Testis (tissue), 3 donors: ENCODE results near the gene NXNL1. TPM values are rescaled to one million over a fixed set of nuclear protein-coding genes. Genes with fewer than 3 reads are reported as not detected.

Source experiments
- DNase-seq: peaks from one replicate; pipeline ENCODE4 v3.0.0-alpha.2; 2019
- H3K27ac ChIP-seq, 2 donors: fragments of 200-600 bp; sonication (generic); one replicate each; pipeline ENCODE4 v1.5.1; 2019
- H3K27me3 ChIP-seq: fragments of 200-600 bp; sonication (generic); one replicate; pipeline ENCODE4 v1.5.1; 2019
- H3K36me3 ChIP-seq: fragments of 200-600 bp; sonication (generic); one replicate; pipeline ENCODE4 v1.5.1; 2017; ENCODE audit warnings: low read depth; ENCODE audit errors: missing control alignments
- H3K4me1 ChIP-seq: fragments of 200-600 bp; sonication (generic); one replicate; pipeline ENCODE4 v1.5.1; 2019
- H3K4me3 ChIP-seq, 2 donors: fragments of 200-600 bp; sonication (generic); one replicate each; pipeline ENCODE4 v1.5.1; 2017 to 2019
- H3K9me3 ChIP-seq: fragments of 200-600 bp; sonication (generic); one replicate; pipeline ENCODE4 v1.5.1; 2017
- CTCF ChIP-seq, 3 experiments: fragments of 450-650 bp in 2 of 3; fragments of 200-600 bp in 1 of 3; sonication (generic) in 1 of 3; IDR thresholded peaks; one replicate each; pipeline ENCODE4 v1.5.1; 2016 to 2019; ENCODE audit warnings: antibody characterized with exemption in 3 of 3, mild to moderate bottlenecking in 2 of 3, moderate library complexity in 1 of 3
- POLR2A ChIP-seq: fragments of 450-650 bp; IDR thresholded peaks from one replicate; pipeline ENCODE4 v1.6.1; 2017; ENCODE audit warnings: antibody characterized with exemption, mild to moderate bottlenecking, moderate library complexity
- WGBS, 2 donors: methylation state at CpG; one replicate each; pipeline ENCODE4 v1.1.5; 2018; 5-methylcytosine and 5-hydroxymethylcytosine counted together
- intact Hi-C: fragments of 100-400 bp; cut with DNase I; formaldehyde crosslinking; loops from one replicate; pipeline ENCODE4 v1.15.1; 2023; ENCODE audit warnings: low total_unique reads
- polyA plus RNA-seq: library from polyadenylated mRNA; stranded (reverse); fragments of 350-450 nt; fragmentation: Illumina TruSeq; extraction: RNeasy Lipid Tissue Mini Kit (QIAGEN cat#74804); gene quantifications from one replicate; pipeline ENCODE4 v1.2.3, GENCODE V29; 2014; ENCODE audit warnings: low read depth, low replicate concordance; ENCODE audit not compliant: insufficient read depth
- total RNA-seq, 2 donors: library from RNA; depleted of rRNA; stranded (reverse); fragments of >200 nt; gene quantifications; one replicate each; pipeline ENCODE4 v1.2.3, GENCODE V29; 2016

NXNL1 gene
- total and polyA plus RNA-seq, 3 donors from 2014 or later, result 0.87 TPM; not detected in 2

DNA sequence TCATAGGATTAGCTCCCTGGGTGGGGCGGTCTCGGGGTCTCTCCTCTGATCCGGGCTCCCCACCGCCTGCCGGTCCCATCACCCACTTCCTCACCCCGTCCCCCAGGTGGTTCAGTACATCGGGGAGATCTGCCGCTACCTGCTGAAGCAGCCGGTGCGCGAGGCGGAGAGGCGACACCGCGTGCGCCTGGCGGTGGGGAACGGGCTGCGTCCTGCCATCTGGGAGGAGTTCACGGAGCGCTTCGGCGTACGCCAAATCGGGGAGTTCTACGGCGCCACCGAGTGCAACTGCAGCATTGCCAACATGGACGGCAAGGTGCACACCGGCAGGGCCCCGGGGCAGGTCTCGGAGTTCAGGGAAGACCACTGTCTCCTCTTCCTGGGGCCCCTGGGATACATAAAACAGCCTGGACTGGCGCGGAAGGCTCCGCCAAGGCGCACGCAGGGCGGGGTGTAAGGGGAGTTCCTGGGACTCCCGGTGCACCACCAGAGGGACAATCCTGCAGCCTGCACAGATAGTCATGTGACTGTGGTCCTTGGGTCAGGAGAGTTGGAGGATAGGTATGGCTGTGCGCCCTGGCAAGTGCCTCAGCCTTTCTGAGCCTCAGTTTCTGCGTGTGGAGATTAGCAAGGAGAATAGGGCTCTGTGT lies 36.5 kb upstream of the NXNL1 start:
- peak overlapping the region in 1 of 2 donors; percentile 7 for H3K27ac ChIP-seq
- H3K27me3 ChIP-seq, result no peaks in the 10 kb centered on the region
- intact Hi-C loops, result no loop called here
- H3K9me3 ChIP-seq, result no peaks in the 10 kb centered on the region
- WGBS, 2 donors, result 42 to 61% methylated on average over 5 to 41 of the region's 41 CpGs
- H3K4me3 ChIP-seq, result no peak overlapping the region
- TF ChIP-seq CTCF (IDR thresholded peaks at IDR 0.05) (no peak), POLR2A (no peak)
- no peak for DNase-seq
- peaks cover 35% of the 10 kb centered on the region for H3K4me1 ChIP-seq
- no peaks in the 10 kb centered on the region for H3K36me3 ChIP-seq

DNA sequence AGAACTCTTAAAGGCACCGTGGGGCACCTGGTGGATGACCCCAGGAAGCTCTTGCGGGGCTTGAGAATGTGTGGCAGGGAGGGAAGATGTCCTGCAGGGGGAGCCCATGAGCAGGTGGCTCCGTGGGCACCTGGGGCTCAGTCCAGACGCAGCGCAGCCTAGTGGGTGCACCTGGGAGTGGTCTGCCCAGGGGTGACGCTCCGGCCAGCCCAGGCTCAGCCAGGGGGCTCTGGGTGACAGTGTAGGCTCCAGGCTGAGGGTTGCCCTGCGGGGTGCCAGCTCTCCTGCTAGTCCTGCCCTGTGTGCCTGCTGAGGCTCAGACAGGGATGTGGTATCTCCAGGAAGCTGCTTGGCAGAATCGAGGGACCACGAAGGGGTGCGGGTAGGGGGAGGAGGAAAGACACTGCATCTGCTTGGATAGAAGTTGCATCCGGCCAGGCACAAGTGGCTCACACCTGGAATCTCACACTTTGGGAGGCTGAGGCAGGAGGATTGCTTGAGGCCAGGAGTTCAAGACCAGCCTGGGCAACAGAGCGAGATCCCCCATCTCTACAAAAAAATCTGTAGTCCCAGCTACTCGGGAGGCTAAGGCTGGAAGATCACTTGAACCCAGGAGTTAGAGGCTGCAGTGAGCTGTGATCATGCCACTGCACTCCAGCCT lies 35.7 kb upstream of the NXNL1 start:
- TF ChIP-seq POLR2A (no peak), CTCF (IDR thresholded peaks at IDR 0.05) (peak; percentile 51 to 74 (median 71))
- no peaks in the 10 kb centered on the region for H3K36me3 ChIP-seq
- 37 to 66% methylated on average over 9 to 12 of the region's 14 CpGs for WGBS, 2 donors
- no peaks in the 10 kb centered on the region for H3K9me3 ChIP-seq
- no peaks in the 10 kb centered on the region for H3K27me3 ChIP-seq
- peaks cover 43% of the 10 kb centered on the region for H3K4me1 ChIP-seq
- peak; percentile 78 for DNase-seq
- intact Hi-C loops, result no loop called here
- H3K4me3 ChIP-seq, result no peak overlapping the region
- no peak overlapping the region for H3K27ac ChIP-seq

GRCh38 chr19:17495639-17496296 lies 35.0 kb upstream of the NXNL1 start:
- no peak overlapping the region for H3K27ac ChIP-seq

GRCh38 chr19:17491287-17491686 lies 30.6 kb upstream of the NXNL1 start:
- H3K27ac ChIP-seq, result peak overlapping the region in 1 of 2 donors; percentile 2
- no peaks in the 10 kb centered on the region for H3K27me3 ChIP-seq
- H3K4me3 ChIP-seq, result no peak overlapping the region
- no peaks in the 10 kb centered on the region for H3K36me3 ChIP-seq
- TF ChIP-seq POLR2A, result no peak
- TF ChIP-seq CTCF (IDR thresholded peaks at IDR 0.05), result no peak
- H3K9me3 ChIP-seq, result no peaks in the 10 kb centered on the region
- intact Hi-C loops, result no loop called here
- DNase-seq, result no peak
- peaks cover 12% of the 10 kb centered on the region for H3K4me1 ChIP-seq
- 84 to 93% methylated on average over 5 of the region's 5 CpGs for WGBS, 2 donors

More at GRCh38 chr19:17495639-17496296, 35.0 kb upstream of the NXNL1 start:
- H3K4me3 ChIP-seq, result no peak overlapping the region
- H3K9me3 ChIP-seq, result no peaks in the 10 kb centered on the region
- no peaks in the 10 kb centered on the region for H3K36me3 ChIP-seq
- no peak for DNase-seq
- TF ChIP-seq POLR2A, result no peak
- TF ChIP-seq CTCF (IDR thresholded peaks at IDR 0.05), result no peak
- intact Hi-C loops, result no loop called here
- H3K4me1 ChIP-seq, result peaks cover 46% of the 10 kb centered on the region
- 62 to 72% methylated on average over 4 to 9 of the region's 9 CpGs for WGBS, 2 donors
- no peaks in the 10 kb centered on the region for H3K27me3 ChIP-seq
